ENCODE results near the gene PRH2. TPM values are rescaled to one million over a fixed set of nuclear protein-coding genes. Genes with fewer than 3 reads are reported as not detected.

The PRH2 gene
- total RNA-seq, 4 donors from 2014 or later = not detected

DNA sequence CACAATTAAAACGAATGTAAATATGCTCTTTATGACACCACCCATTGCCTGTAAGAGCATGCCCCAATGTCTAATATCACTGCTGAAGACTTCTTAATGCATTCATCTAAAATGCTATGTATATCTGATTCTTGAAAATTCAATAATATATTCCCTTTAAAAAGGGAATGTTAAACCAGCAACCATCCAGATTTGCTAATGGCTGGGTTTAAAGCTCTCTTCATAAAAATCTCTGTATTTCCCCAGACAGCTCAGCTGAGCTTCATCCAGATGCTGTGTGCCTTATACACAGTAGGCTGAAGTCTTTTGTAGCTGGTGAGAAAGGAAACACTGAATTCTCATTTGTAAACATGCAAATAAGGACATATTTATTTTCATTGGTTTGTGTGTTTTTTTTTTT lies 10.1 kb downstream of the PRH2 start, which contains the start of gene TAS2R14:
Gene TAS2R14, minus strand, starts transcription at position 101 of the 400 bp plus-strand sequence. Its CDS starts 56 bp downstream, at position 45.
- TF ChIP-seq, protein P1, sequence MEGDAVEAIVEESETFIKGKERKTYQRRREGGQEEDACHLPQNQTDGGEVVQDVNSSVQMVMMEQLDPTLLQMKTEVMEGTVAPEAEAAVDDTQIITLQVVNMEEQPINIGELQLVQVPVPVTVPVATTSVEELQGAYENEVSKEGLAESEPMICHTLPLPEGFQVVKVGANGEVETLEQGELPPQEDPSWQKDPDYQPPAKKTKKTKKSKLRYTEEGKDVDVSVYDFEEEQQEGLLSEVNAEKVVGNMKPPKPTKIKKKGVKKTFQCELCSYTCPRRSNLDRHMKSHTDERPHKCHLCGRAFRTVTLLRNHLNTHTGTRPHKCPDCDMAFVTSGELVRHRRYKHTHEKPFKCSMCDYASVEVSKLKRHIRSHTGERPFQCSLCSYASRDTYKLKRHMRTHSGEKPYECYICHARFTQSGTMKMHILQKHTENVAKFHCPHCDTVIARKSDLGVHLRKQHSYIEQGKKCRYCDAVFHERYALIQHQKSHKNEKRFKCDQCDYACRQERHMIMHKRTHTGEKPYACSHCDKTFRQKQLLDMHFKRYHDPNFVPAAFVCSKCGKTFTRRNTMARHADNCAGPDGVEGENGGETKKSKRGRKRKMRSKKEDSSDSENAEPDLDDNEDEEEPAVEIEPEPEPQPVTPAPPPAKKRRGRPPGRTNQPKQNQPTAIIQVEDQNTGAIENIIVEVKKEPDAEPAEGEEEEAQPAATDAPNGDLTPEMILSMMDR (IDR thresholded peaks at IDR 0.05) = no peak
- DNase-seq (ENCODE audit: low spot score) = no peak

DNA sequence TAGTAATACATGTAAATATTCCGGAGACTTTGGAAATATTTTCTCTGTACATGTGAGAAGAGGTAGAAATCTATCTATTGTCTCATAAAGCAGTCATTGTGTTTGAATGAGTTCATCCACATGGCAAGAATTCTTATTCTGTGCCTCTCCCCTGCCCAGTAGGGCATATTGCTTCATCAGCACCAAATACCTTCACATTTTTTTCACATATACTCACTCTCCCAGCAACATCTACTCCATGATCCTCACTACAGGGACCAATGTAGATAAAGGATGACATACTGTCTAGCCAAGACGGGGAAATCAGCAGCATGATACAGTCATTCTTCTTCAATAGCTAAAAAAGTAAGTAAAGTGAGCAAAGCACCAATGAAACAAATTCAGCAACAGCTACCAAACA lies 11.4 kb downstream of the PRH2 start:
- DNase-seq (ENCODE audit: low spot score) (no peak), ATAC-seq (ENCODE audit: low FRiP score) (no peak)
- TF ChIP-seq, protein P1 (IDR thresholded peaks at IDR 0.05) = no peak

More for the DNA sequence above, 10.1 kb downstream of the PRH2 start, which contains the start of gene TAS2R14:
- ATAC-seq (ENCODE audit: low FRiP score) = no peak

DNA sequence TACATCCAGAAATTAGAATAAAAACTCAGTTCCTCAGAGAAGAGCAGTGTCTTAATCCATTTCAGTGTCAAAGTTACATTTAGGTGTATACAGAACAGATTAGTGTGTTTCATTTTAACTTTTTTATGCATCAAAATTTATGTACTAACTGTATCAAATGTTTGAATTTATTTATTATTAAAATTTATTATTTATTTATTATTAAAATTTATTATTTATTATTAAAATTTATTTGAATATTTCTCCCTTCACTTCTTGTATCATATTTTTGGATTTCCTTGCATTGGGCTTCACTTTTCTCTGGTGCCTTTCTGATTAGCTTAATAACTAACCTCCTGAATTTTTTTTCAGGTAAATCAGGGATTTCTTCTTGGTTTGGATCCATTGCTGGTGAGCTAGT lies 12.3 kb downstream of the PRH2 start:
- DNase-seq (ENCODE audit: low spot score) (no peak), ATAC-seq (ENCODE audit: low FRiP score) (no peak)
- TF ChIP-seq, protein P1 (IDR thresholded peaks at IDR 0.05) = no peak

DNA sequence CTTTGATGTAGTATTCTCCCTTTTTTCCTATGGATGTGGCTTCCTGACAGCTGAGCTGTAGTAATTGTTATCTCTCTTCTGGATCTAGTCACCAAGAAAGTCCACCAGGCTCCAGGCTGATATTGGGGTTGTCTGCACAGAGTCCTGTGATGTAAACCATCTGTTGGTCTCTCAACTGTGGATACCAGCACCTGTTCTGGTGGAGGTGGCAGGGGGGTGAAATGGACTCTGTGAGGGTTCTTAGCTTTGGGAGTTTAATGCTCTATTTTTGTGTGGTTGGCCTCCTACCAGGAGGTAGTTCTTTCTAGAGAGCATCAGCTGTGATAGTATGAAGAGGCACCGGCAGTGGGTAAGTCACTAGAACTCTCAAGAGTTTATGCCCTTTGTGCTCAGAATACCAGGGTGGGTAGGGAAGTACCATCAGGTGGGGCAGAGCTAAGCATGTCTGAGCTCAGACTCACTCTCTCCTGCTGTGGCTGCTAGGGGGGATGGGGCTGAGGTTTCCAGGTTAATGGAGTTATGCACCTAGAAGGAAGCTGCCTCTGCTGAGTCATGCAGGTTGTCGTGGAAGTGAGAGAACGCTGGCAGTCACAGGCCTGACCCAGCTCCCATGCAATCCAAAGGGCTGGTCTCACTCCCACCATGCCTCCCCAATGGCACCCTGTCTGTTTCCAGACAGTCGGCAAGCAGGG lies 13.0 kb downstream of the PRH2 start:
- TF ChIP-seq, protein P1 (IDR thresholded peaks at IDR 0.05) = no peak
- no peak for DNase-seq (ENCODE audit: low spot score)
- ATAC-seq (ENCODE audit: low FRiP score) = no peak

DNA sequence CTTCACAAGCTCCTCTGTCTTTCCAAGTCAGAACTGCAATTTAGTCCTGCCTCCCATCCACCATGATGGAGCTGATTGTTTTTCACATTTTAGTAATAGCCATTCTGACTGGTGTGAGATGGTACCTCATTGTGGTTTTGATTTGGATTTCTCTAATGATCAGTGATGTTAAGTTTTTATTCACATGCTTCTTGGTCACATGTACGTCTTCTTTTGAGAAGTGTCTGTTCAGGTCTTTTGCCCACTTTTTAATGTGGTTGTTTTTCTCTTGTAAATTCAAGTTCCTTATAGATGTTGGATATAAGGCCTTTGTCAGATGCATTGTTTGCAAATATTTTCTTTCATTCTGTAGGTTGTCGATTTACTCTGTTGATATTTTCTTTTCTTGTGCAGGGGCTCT lies 14.1 kb downstream of the PRH2 start:
- no peak for DNase-seq (ENCODE audit: low spot score)
- TF ChIP-seq, protein P1 (IDR thresholded peaks at IDR 0.05) = no peak
- ATAC-seq (ENCODE audit: low FRiP score) = no peak

DNA sequence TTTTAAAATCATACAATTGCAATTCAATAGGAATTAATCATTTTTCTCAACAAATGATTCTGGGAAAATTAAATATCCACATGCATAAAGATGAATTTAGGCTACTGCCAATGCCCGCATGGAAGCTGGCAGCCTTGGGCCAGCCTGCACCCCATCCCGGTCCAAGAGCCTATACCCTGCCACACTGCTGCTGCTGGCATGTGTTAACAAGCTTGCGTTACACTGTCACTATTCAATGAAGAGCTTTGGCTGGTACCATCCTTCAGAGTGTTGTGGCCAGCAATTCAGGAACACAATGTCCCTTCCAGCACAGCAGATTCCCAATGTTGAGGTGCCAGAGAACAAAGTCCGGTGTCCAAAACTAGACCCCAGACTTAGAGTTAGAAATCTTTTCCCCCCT lies 23.6 kb downstream of the PRH2 start:
- DNase-seq (ENCODE audit: low spot score) (no peak), ATAC-seq (ENCODE audit: low FRiP score) (no peak)
- TF ChIP-seq, protein P1 (IDR thresholded peaks at IDR 0.05) = no peak

DNA sequence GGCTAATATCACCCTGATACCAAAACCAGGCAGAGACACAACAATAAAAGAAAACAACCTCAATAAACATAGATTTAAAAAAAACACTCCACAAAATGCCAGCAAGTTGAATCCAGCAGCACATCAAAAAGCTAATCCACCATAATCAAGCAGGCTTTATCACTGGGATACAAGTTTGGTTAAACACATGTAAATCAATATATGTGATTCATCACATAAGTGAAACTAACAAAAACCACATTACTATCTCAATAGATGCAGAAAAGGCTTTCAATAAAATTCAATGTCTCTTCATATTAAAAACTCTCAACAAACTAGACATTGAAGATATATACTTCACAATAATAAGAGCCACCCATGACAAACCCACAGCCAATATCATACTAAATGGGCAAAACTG lies 27.0 kb downstream of the PRH2 start:
- ATAC-seq (ENCODE audit: low FRiP score) (no peak), DNase-seq (ENCODE audit: low spot score) (no peak)
- TF ChIP-seq, protein P1 (IDR thresholded peaks at IDR 0.05) = no peak

Data from omental fat pad (tissue), 4 donors.